Measurements from ENCODE around the gene DNM3. TPM values are rescaled to one million over a fixed set of nuclear protein-coding genes. Genes with fewer than 3 reads are reported as not detected.

Gene DNM3
- total and polyA plus RNA-seq, 4 donors, result 2.6 to 16.2 (median 5.1) TPM; not detected in 1

- 65 to 77% methylated on average over 3 of the region's 3 CpGs for WGBS, 2 donors
- intact Hi-C loops (cut with DNase I), result no loop called here
Observed at GRCh38 chr1:171934664-171935063, 93.4 kb downstream of the DNM3 start.

GRCh38 chr1:171935086-171935485 is 93.8 kb downstream of the DNM3 start:
- Histone ChIP-seq H3K4me3 (ENCODE audit: low read length in 2 of 2) (no peak overlapping the region), H3K27me3 (ENCODE audit: control insufficient read depth in 1 of 2, insufficient read depth in 2 of 2, low read length in 1 of 2) (no peaks in the 10 kb centered on the region), H3K36me3 (ENCODE audit: control insufficient read depth in 1 of 2, insufficient read depth in 2 of 2, low read length in 1 of 2) (no peaks in the 10 kb centered on the region), H3K9me3 (ENCODE audit: control insufficient read depth, low read length) (no peaks in the 10 kb centered on the region), H3K27ac (ENCODE audit: low read depth in 1 of 2, low read length in 2 of 2) (no peak overlapping the region), H3K4me1 (ENCODE audit: control insufficient read depth in 1 of 2, insufficient read depth in 2 of 2, low read length in 2 of 2) (no peaks in the 10 kb centered on the region)
- no peak for DNase-seq
- 93 to 95% methylated on average over 4 of the region's 4 CpGs for WGBS, 2 donors
- ATAC-seq (ENCODE audit: low FRiP score), result no peak
- intact Hi-C loops (cut with DNase I), result no loop called here

More at GRCh38 chr1:171934664-171935063, 93.4 kb downstream of the DNM3 start:
- no peak overlapping the region for H3K4me3 ChIP-seq (ENCODE audit: low read length in 2 of 2)
- H3K9me3 ChIP-seq (ENCODE audit: control insufficient read depth, low read length), result no peaks in the 10 kb centered on the region
- no peaks in the 10 kb centered on the region for H3K36me3 ChIP-seq (ENCODE audit: control insufficient read depth in 1 of 2, insufficient read depth in 2 of 2, low read length in 1 of 2)
- DNase-seq, result no peak
- ATAC-seq (ENCODE audit: low FRiP score), result no peak
- no peak overlapping the region for H3K27ac ChIP-seq (ENCODE audit: low read depth in 1 of 2, low read length in 2 of 2)
- no peaks in the 10 kb centered on the region for H3K4me1 ChIP-seq (ENCODE audit: control insufficient read depth in 1 of 2, insufficient read depth in 2 of 2, low read length in 2 of 2)
- no peaks in the 10 kb centered on the region for H3K27me3 ChIP-seq (ENCODE audit: control insufficient read depth in 1 of 2, insufficient read depth in 2 of 2, low read length in 1 of 2)

- ATAC-seq (ENCODE audit: low FRiP score), result no peak
- H3K27me3 ChIP-seq (ENCODE audit: control insufficient read depth in 1 of 2, insufficient read depth in 2 of 2, low read length in 1 of 2), result no peaks in the 10 kb centered on the region
- 70 to 75% methylated on average over 1 of the region's 1 CpG for WGBS, 2 donors
Observed at GRCh38 chr1:171935664-171936063, 94.4 kb downstream of the DNM3 start.

GRCh38 chr1:171937938-171938337 is 96.6 kb downstream of the DNM3 start:
- no peaks in the 10 kb centered on the region for H3K27me3 ChIP-seq (ENCODE audit: control insufficient read depth in 1 of 2, insufficient read depth in 2 of 2, low read length in 1 of 2)
- intact Hi-C loops (cut with DNase I), result no loop called here
- no peak overlapping the region for H3K27ac ChIP-seq (ENCODE audit: low read depth in 1 of 2, low read length in 2 of 2)
- no peak overlapping the region for H3K4me3 ChIP-seq (ENCODE audit: low read length in 2 of 2)
- no peaks in the 10 kb centered on the region for H3K36me3 ChIP-seq (ENCODE audit: control insufficient read depth in 1 of 2, insufficient read depth in 2 of 2, low read length in 1 of 2)
- 69 to 87% methylated on average over 1 of the region's 1 CpG for WGBS, 2 donors
- ATAC-seq (ENCODE audit: low FRiP score) (no peak), DNase-seq (no peak)
- H3K9me3 ChIP-seq (ENCODE audit: control insufficient read depth, low read length), result no peaks in the 10 kb centered on the region
- no peaks in the 10 kb centered on the region for H3K4me1 ChIP-seq (ENCODE audit: control insufficient read depth in 1 of 2, insufficient read depth in 2 of 2, low read length in 2 of 2)

More at GRCh38 chr1:171935664-171936063, 94.4 kb downstream of the DNM3 start:
- Histone ChIP-seq H3K4me3 (ENCODE audit: low read length in 2 of 2) (no peak overlapping the region), H3K27ac (ENCODE audit: low read depth in 1 of 2, low read length in 2 of 2) (no peak overlapping the region), H3K9me3 (ENCODE audit: control insufficient read depth, low read length) (no peaks in the 10 kb centered on the region), H3K36me3 (ENCODE audit: control insufficient read depth in 1 of 2, insufficient read depth in 2 of 2, low read length in 1 of 2) (no peaks in the 10 kb centered on the region), H3K4me1 (ENCODE audit: control insufficient read depth in 1 of 2, insufficient read depth in 2 of 2, low read length in 2 of 2) (no peaks in the 10 kb centered on the region)
- DNase-seq, result no peak
- intact Hi-C loops (cut with DNase I), result no loop called here

- H3K27me3 ChIP-seq (ENCODE audit: control insufficient read depth in 1 of 2, insufficient read depth in 2 of 2, low read length in 1 of 2), result no peaks in the 10 kb centered on the region
- H3K9me3 ChIP-seq (ENCODE audit: control insufficient read depth, low read length), result no peaks in the 10 kb centered on the region
- no peak overlapping the region for H3K4me3 ChIP-seq (ENCODE audit: low read length in 2 of 2)
- H3K36me3 ChIP-seq (ENCODE audit: control insufficient read depth in 1 of 2, insufficient read depth in 2 of 2, low read length in 1 of 2), result no peaks in the 10 kb centered on the region
- 66 to 73% methylated on average over 4 of the region's 4 CpGs for WGBS, 2 donors
- no peaks in the 10 kb centered on the region for H3K4me1 ChIP-seq (ENCODE audit: control insufficient read depth in 1 of 2, insufficient read depth in 2 of 2, low read length in 2 of 2)
- ATAC-seq (ENCODE audit: low FRiP score) (no peak), DNase-seq (no peak)
- intact Hi-C loops (cut with DNase I), result no loop called here
- no peak overlapping the region for H3K27ac ChIP-seq (ENCODE audit: low read depth in 1 of 2, low read length in 2 of 2)
Observed at GRCh38 chr1:171939740-171940139, 98.4 kb downstream of the DNM3 start.

- DNase-seq, result no peak
- no peak for ATAC-seq (ENCODE audit: low FRiP score)
- Histone ChIP-seq H3K36me3 (ENCODE audit: control insufficient read depth in 1 of 2, insufficient read depth in 2 of 2, low read length in 1 of 2) (no peaks in the 10 kb centered on the region), H3K9me3 (ENCODE audit: control insufficient read depth, low read length) (no peaks in the 10 kb centered on the region), H3K4me3 (ENCODE audit: low read length in 2 of 2) (no peak overlapping the region), H3K27ac (ENCODE audit: low read depth in 1 of 2, low read length in 2 of 2) (no peak overlapping the region), H3K27me3 (ENCODE audit: control insufficient read depth in 1 of 2, insufficient read depth in 2 of 2, low read length in 1 of 2) (no peaks in the 10 kb centered on the region), H3K4me1 (ENCODE audit: control insufficient read depth in 1 of 2, insufficient read depth in 2 of 2, low read length in 2 of 2) (no peaks in the 10 kb centered on the region)
- intact Hi-C loops (cut with DNase I), result no loop called here
Observed at GRCh38 chr1:171940368-171940767, 99.1 kb downstream of the DNM3 start.

- no peaks in the 10 kb centered on the region for H3K9me3 ChIP-seq (ENCODE audit: control insufficient read depth, low read length)
- no peak overlapping the region for H3K27ac ChIP-seq (ENCODE audit: low read depth in 1 of 2, low read length in 2 of 2)
- DNase-seq, result no peak
- H3K4me1 ChIP-seq (ENCODE audit: control insufficient read depth in 1 of 2, insufficient read depth in 2 of 2, low read length in 2 of 2), result no peaks in the 10 kb centered on the region
- H3K36me3 ChIP-seq (ENCODE audit: control insufficient read depth in 1 of 2, insufficient read depth in 2 of 2, low read length in 1 of 2), result no peaks in the 10 kb centered on the region
- intact Hi-C loops (cut with DNase I), result no loop called here
- ATAC-seq (ENCODE audit: low FRiP score), result no peak
- WGBS, 2 donors, result 90 to 93% methylated on average over 1 of the region's 1 CpG
- no peak overlapping the region for H3K4me3 ChIP-seq (ENCODE audit: low read length in 2 of 2)
- H3K27me3 ChIP-seq (ENCODE audit: control insufficient read depth in 1 of 2, insufficient read depth in 2 of 2, low read length in 1 of 2), result no peaks in the 10 kb centered on the region
Observed at GRCh38 chr1:171941920-171942319, 100.6 kb downstream of the DNM3 start.

- H3K9me3 ChIP-seq (ENCODE audit: control insufficient read depth, low read length), result no peaks in the 10 kb centered on the region
- no peak overlapping the region for H3K27ac ChIP-seq (ENCODE audit: low read depth in 1 of 2, low read length in 2 of 2)
- intact Hi-C loops (cut with DNase I), result no loop called here
- WGBS, 2 donors, result 96 to 98% methylated on average over 3 of the region's 3 CpGs
- H3K36me3 ChIP-seq (ENCODE audit: control insufficient read depth in 1 of 2, insufficient read depth in 2 of 2, low read length in 1 of 2), result no peaks in the 10 kb centered on the region
- H3K27me3 ChIP-seq (ENCODE audit: control insufficient read depth in 1 of 2, insufficient read depth in 2 of 2, low read length in 1 of 2), result no peaks in the 10 kb centered on the region
- no peak overlapping the region for H3K4me3 ChIP-seq (ENCODE audit: low read length in 2 of 2)
- DNase-seq (no peak), ATAC-seq (ENCODE audit: low FRiP score) (no peak)
- no peaks in the 10 kb centered on the region for H3K4me1 ChIP-seq (ENCODE audit: control insufficient read depth in 1 of 2, insufficient read depth in 2 of 2, low read length in 2 of 2)
Observed at GRCh38 chr1:171943973-171944561, 102.8 kb downstream of the DNM3 start.

GRCh38 chr1:171948511-171948910 is 107.2 kb downstream of the DNM3 start:
- DNase-seq, result no peak
- no peak overlapping the region for H3K4me3 ChIP-seq (ENCODE audit: low read length in 2 of 2)
- WGBS, 2 donors, result 9 to 12% methylated on average over 1 of the region's 1 CpG
- no peaks in the 10 kb centered on the region for H3K4me1 ChIP-seq (ENCODE audit: control insufficient read depth in 1 of 2, insufficient read depth in 2 of 2, low read length in 2 of 2)
- no peak for ATAC-seq (ENCODE audit: low FRiP score)
- no peaks in the 10 kb centered on the region for H3K36me3 ChIP-seq (ENCODE audit: control insufficient read depth in 1 of 2, insufficient read depth in 2 of 2, low read length in 1 of 2)
- no peaks in the 10 kb centered on the region for H3K9me3 ChIP-seq (ENCODE audit: control insufficient read depth, low read length)
- no peaks in the 10 kb centered on the region for H3K27me3 ChIP-seq (ENCODE audit: control insufficient read depth in 1 of 2, insufficient read depth in 2 of 2, low read length in 1 of 2)
- intact Hi-C loops (cut with DNase I), result no loop called here
- H3K27ac ChIP-seq (ENCODE audit: low read depth in 1 of 2, low read length in 2 of 2), result no peak overlapping the region
